NCI-H2081 treated with DMSO at 0.1 percent for 48 hours (cell line): ENCODE measurements around the gene PPP3R1.
A peak's percentile ranks its signal among the peaks of the same experiment; 100 is the strongest.

Experiments used
- DNase-seq: peaks from one replicate; lab custom pipeline; 2025; lab: John Stamatoyannopoulos, UW

Gene PPP3R1

DNA sequence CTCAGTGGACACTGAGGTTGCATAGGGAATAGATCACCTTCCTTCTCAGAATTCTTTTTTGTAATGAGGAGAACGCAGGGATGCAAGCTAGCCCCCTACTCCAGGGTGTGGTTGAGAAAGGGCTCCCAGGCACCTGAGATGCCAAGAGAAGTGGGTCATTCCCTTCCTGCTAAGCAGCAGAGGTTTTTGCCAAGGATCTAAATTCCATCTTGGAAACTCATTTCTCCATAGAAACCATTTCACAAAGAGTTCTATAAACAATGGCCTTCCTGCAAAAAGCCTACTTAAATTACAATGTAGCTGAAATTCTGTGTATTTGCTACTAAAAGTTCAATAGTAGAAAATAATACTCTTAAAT is 3.7 kb upstream of the PPP3R1 start:
- no peak for DNase-seq

DNA sequence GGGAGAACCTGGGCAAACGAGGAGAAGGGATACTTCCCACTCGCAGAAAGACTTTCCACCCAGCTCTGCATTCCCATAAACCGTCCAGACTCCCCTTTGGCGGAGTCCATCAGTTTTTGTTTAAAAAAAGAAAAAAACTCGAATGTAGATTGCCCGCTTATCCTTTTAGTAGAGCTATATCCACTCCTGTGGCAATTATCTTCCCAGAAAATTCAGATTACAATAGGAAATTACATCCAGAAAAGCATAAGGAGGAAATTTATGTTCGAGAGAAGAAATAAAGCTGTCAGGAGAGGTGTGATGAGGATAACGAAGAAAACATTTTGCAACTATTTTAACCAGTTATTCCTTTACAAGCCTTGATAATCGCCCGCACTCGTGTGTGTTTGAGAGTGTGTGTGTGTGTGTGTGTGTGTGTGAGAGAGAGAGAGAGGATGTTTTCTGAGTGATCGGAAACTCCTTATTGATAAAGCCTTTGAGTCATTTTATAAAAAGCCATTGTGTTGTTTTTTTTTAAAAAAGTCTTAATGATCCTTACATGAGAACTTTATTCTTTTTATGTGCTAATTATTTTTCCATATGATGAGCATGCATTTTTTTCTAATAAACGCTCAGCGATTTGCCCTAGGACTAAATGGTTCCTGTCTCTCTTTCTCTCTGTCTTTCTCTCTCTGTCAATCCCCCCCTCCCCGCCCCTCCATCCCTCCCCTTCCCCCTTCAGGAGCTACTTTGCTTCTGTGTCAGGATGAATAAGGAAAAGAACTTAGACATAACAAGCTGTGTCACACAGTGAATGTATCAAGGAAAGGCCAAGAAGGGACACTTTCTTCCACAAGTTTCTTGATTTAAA is 1.1 kb upstream of the PPP3R1 start:
- no peak for DNase-seq

DNA sequence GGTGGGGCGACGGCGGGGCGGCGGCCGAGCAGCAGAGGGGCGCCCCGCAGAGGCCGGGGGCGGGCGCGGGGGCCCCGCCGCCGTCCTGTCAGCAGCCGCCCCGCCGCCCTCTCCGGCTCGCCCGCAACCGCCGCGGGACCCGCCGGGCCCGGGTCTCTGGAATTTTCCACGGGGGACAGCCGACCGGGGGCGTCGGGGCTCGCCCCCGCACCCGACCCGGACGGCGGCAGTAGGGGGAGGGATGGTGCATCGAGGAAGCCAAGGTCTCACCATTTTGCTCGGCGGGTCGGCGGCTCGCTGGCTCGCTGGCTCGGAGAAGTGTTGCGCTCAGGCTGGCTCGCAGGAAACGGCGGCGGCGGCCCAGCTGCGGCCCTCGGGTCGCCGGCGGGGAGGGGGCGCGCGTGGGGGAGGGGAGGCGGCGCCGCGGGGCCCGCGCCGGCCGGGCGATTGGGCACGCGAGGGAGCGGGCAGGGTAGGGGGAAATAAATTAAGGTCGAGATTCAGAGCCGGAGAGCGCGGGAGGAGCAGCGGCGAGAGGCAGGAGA is 405 bp downstream of the PPP3R1 start:
- no peak for DNase-seq

DNA sequence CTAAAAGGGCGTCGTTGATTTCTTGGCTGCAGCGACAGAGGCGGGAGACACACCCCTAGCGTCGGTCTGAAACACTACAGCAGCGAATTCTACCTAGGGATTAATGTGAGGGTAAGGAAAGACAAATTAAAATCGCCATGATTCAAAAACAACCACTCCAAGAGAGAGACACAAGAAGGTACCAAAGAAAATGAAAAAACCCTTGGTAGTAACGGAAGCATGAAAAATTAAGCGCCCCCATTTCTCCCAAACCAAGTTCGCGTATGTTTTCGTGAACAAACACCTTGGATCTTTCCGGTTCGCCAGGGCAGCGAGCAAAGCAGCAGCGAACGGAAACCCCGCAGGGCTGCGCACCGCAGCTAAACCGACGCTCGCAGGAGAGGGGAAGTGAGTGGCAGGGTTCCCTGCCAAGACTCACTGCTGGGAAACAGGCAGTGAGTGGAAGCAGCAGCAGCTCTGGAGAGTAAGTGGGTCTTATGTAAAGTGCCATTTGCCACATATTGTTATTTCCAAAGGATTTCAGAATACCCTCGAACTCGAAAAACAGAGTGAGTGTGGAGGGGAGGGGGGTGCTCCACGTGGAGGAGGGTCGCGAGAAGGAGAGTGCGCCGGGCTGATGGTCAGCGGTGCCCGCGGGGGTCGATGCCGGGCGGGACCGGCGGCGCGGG is 1.0 kb downstream of the PPP3R1 start:
- DNase-seq = peak; percentile 35

DNA sequence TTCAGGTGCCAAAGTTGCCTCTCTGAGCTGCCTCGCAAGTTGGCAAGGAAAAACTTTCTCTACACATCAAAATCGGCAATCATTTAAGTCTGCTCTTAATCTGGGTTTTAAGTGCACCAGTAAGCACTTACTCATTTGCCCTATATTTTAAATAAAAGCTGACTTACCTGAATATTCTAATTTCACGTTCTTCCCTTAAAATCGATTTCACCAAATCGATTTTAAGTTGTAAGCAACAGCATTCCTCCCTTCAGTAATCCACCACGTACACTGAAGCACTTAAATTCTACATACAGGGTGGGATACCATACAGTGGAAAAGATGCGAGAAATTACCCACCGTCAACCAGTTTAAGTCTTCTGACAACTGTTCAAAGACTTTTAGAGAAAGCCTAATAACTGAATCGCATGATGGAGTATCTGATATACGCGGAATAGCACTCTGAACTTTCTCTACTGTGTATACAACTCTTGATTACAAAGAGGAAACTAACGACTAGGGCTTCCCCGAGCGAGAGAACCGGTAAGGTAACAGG is 1.6 kb downstream of the PPP3R1 start:
- DNase-seq = no peak

DNA sequence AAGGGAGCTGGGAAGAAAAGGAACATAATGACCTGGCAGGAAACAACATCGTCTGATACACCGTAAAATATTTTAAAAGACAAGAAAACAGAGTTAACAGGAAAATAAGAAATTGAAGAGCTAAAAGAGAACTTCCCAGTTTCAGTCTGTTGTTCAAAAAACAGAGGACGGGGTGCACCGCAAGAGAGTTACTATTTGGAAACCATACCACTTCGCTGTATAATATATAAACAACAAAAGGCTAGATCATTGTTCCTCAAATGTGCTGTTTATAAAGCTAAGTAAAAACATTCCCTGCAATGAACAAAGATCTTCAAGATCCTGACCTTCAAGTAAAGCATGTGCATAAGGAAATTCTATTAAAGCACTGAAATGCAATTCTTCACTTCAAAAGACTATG is 2.1 kb downstream of the PPP3R1 start:
- no peak for DNase-seq

DNA sequence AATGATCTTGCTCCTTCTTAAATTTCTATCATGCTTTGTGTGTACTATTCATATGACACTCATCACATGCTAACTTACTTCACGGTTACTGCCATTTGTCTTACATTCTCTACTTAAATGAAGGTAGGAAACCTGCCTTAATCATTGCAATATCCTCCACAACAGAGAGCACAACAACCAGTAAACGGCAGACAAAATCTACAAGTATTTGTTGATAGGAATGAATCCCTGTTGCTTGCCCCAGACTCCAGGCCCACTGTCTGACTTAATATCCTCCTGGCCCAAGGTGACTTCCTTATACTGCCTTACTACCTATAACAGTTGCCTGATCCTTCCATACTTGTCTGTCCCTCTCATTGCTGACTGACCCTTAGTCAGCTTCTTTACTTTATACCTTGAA is 3.5 kb downstream of the PPP3R1 start:
- no peak for DNase-seq

DNA sequence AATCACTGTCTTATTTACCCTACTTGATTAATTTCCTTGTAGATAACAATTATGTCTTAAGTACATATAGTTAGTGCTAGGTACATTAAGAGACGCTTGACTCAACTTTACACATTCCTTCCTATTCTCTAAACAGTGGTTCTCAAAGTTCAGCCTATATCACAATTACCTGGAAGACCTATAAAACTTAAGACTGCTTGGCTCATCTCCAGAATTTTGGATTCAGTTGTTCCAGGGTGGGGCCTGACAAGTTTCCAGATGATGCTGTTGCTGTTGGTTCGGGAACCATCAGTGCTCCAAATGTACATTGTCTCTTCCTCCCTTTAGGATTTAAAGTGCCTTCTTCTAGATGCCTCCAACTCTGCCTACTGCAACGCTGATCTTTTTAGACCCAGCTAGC is 4.0 kb downstream of the PPP3R1 start:
- no peak for DNase-seq

DNA sequence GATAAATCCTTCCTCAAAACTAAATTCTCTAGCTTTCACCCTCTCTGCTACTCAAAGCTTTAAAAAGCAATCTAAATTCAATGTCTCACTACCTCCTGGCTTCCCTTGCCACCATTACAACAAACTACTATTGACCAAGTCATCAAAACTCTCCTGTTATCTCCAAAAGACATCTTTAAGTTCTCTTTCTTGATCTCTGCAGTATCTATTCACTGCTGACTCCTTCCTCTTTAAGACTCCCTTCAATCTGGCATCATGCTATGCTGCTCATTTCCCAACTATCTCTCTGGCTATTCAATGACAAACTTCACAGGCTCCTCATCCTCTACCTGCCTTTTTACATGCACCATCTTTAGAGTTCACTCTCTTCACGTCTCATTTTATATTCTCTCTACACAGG is 5.9 kb downstream of the PPP3R1 start:
- DNase-seq = no peak

DNA sequence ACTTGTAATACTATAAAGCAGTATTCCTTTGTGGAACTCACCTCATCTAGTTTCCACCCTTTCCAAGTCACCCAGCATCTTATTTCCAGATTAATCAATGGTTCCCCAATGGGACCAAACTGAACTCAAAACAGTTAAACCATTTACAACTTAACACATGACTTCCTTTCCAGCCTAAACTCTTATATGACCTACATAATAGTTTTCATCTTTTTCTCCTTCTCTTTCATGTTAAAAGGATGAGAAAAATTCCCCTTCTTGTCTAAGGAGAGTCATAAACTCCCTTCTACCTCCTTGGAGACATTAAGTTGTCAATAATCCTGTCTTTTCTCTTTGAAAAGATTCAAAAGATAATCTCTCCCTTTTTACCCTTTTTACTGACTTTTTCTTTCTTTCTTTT is 6.7 kb downstream of the PPP3R1 start:
- no peak for DNase-seq

DNA sequence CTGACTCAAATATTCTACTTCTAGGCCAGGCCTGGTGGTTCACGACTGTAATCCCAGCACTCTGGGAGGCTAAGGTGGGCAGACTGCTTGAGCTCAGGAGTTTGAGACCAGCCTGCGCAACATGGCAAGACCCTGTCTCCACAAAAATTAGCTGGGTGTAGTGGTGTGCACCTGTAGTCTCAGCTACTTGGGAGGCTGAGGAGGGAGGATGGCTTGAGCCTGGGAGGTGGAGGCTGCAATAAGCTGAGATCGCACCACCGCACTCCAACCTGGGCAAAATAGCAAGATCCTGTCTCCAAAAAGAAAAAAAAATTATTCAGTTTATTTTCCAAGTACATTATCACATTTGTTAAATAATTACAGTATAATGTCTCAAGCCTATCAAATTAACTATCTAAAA is 7.3 kb downstream of the PPP3R1 start:
- DNase-seq = no peak

DNA sequence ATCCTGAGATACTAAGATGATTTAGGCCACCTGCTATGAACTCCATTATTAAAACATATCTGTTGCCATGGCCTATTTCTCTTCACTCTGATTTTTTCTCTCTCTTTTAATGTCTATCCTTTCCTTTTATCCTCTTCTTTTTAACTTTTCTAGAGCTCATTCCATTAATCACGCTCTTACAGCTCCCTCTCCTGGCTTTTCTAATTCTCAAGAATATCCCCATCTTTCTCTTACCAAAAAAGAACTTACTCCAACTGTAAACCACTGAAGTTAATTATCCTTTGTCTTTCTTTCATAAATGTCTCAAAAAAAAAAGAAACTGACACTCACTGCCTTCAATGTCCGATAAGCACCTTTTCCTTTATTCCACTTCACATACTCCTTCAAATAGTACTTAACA is 7.9 kb downstream of the PPP3R1 start:
- no peak for DNase-seq

DNA sequence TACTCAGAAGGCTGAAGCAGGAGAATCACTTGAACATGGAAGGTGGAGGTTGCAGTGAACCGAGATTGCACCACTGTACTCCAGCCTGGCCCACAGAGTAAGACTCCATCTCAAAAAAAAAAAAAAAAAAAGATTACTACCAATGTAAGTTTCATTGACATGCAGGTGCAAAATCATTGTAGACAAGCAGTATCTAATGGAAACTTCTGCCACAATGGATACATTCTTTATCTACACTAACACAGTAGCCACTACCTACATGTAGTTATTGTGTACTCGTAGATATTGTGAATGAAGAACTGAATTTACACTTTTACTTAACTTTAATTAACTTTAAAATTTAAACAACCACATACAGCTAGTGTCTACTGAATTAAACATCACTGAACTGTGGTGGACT is 10.6 kb downstream of the PPP3R1 start:
- no peak for DNase-seq

DNA sequence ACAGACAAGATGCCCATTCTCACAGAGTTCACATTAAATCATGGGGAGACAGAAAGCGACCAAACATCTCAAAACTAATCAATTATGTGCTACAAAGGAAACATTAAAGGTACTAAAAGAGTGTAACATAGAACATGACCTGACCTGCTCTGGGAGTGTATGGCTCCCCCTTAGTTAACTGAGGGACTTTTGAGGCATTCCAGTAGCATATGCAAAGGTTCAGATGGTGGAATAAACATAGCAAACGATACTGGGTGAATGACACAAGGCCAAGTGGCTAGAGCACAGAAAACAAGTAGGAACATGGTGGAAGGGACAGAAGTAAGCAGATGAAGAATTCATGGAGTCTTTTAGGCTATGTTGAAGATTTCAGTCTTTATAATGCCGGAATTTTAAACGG is 11.9 kb downstream of the PPP3R1 start:
- DNase-seq = no peak

DNA sequence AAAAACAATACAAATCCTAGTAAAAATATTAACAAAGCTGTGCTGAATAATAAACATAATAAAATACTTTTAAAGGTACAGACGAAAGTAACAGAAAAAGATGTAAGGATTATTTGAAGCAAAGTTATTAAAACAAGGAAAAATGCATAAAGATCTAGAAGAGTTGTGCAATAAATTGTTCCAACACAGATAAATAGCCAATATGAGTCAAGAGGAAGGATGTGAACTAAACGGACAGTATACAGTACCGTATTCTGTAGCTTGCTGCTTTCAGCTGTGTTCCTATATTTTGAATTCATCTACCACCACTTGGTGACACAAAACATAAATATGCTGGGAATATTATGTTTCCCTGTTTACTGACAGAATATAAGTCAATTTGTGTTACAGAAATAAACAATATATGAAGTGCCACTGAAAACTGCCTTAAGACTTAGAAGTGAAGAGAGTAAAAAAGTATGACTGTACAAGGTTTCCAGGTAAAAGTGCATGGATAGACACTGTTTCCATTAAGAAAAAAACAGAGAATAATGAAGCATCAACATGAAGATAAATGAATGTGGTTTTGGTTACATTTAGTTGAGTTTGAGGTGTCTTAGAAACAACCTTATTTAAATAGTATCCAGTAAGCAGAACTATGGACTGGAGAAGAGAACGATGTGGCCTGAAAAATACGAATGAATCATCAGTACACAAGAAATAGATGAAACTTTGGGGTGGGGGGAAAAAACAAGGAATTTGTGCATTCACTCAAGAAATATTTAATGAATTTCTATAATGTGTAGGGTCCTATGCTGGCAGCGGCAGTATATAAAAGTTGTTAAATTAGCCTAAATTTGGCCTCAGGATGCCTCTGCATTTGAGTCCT is 13.1 kb downstream of the PPP3R1 start:
- DNase-seq = no peak

DNA sequence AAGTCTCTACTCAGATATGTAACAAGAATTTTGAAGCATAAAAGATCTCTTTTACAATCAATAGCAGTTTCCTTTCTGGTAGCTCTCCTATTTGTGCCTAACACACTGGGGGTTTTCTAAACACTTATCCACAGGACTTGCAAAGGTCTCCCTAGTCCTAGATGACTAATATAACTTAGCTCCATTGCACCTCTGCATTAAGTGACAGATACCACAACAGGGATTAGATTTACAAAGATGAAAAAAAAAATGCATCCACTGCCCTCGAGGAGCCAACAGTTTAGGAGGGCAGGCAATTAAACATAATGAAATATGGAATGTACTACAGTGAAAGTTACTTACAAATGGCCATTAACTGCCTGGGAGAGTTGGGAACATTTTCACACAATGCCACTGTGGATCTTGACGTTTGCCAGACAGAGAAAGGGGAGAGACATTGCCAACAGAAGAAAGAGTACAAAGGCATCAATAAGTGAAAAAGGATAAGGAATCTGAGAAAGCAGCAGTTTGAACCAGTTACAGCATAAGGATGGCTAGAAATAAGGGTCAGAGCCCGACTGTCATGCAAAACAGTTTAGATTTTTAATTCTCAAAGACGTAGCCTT is 14.3 kb downstream of the PPP3R1 start:
- no peak for DNase-seq

DNA sequence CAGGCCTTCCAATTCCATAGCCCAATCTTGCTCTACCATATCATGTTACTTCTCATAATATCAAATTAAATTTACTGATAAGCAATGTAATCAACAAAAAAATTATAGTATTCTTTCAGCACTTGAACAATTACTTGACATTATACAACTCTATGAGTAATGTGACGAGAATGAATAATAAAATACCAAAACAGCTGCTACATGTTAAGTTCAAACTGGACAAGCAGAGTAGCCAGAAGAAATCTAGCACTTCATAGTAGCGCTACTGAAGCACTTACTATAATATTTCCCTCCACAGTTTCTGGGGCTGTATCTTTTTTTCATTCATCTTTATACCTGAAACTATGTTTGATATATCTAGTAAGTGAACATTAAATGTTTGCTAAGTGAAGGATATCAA is 14.9 kb downstream of the PPP3R1 start:
- no peak for DNase-seq

DNA sequence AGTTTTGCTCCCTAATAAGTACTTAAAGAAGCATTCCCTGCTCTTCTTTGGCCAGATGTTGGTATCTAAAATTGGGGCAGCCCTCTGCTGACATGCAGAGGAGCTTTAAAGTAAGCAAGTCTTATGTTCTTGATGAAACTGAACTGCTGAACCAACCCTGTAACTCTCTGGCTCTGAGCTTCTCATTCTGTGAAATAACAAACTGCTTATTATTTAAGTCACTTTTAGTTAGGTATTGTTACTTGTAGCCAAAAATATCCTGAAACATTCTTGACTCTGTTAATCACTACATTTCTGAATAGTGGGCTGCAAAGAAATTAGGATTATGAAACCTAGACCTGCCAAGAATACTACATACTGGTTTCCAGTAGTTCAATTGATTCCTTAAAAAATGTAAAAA is 15.5 kb downstream of the PPP3R1 start:
- DNase-seq = no peak

DNA sequence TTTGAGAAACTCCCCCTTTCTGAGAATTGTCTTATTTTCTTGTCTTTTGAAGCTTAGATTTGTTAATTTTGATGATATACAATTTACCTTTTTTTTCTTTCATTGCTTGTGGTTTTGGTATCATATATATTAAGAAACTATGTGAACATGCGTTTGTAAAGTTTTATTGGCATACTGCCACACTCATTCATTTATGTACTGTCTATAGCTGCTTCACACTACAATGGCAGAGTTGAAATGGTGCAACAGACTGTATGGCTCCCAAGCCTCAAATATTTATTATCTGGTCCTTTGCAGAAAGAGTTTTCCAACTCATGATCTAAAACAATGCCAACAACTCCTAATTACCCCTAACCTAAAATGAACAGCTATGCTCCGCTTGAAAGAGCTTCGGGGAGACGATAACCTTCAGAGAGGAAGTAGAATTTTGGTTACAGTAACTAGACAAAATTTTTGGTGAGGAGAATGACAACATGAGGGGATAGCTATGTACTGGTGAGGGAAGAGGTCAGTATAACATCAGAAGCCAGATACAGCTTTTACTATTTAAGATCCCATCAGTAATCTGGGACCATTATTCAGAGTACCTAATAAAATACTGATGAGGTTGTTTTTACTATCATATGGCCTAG is 16.1 kb downstream of the PPP3R1 start:
- DNase-seq = no peak

DNA sequence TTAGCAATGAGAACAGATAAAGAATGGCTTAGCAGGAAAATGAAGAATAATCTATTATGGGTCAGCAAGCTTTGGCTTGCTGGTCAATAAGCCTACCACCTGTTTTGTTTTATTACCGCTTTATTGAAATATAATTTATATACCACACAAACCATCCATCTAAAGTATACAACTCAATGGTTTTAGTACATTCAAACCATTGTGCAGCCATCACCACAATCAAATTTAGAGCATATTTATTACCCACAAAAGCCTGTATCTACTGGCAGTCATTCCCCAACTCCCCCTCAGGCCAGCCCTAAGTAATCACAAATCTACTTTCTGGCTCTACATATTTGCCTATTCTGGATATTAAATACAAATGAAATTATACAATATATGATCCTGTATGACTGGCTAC is 17.2 kb downstream of the PPP3R1 start:
- peak; percentile 6 for DNase-seq

DNA sequence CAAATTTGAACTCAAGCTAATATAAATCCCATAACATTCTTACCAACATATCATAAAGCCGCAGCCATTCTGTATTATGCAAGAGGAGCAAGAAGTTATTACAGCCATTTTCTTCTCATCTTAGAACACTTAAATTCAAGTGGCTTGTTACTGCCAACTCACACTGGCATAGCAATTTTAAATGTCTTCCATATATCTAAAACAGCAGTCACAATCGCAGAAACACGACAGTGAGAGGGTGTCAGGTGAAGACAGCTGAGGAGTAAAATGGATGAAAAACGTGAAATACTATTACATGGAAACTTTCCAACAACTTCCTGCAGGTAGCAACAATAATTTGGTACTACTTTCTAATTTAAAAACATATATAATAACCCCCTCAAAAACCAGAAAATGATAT is 17.9 kb downstream of the PPP3R1 start:
- DNase-seq = no peak

DNA sequence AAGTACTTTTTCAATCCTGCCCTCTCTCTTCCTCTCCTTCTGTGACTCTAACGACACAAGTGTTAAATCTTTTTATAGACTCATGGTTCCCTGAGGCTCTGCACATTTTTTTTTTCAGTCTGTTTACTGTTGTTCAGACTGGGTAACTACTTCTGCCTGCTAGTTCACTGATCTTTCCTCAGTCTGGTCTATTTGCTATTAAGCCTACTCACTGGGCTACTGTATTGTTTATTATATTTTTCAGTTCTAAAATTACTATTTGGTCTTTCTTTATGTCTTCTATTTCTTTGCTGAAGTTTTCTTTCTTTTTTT is 21.3 kb downstream of the PPP3R1 start:
- DNase-seq = no peak
